GM18502 (cell line): ENCODE data around the gene FGD2.

ENCODE experiments used
- ATAC-seq: cut with Tn5 transposase; IDR thresholded peaks from one replicate; pipeline ENCODE4 v1.9.1; 2021; ENCODE audit warnings: mild to moderate bottlenecking; ENCODE audit not compliant: unreplicated experiment, poor library complexity

FGD2 gene

GRCh38 chr6:36970892-36971842, 34.3 kb upstream of the FGD2 start:
- ATAC-seq, result no peak

GRCh38 chr6:36971921-36972673, 33.4 kb upstream of the FGD2 start:
- ATAC-seq, result no peak

- ATAC-seq, result no peak
Observed at GRCh38 chr6:36973190-36973589, 32.3 kb upstream of the FGD2 start.

DNA sequence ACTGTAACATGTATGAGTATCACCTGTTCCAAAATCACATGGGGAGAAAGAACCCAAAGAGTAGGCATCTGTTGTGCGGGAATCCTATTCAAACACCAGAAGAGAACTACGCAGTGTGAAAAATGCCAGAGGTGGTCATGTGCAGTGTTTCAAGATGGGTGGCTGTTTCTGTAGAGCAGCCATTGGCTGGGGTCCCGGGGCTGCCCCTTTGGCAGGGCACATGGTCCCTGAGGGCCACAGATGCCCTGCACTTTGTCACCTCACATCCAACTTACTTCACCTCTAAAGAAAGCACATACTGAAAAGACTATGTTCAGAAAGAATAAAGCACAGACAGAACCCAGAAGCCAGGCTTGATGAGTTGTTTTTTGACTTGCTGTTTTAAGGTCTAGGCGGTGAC, 31.8 kb upstream of the FGD2 start:
- ATAC-seq, result no peak

DNA sequence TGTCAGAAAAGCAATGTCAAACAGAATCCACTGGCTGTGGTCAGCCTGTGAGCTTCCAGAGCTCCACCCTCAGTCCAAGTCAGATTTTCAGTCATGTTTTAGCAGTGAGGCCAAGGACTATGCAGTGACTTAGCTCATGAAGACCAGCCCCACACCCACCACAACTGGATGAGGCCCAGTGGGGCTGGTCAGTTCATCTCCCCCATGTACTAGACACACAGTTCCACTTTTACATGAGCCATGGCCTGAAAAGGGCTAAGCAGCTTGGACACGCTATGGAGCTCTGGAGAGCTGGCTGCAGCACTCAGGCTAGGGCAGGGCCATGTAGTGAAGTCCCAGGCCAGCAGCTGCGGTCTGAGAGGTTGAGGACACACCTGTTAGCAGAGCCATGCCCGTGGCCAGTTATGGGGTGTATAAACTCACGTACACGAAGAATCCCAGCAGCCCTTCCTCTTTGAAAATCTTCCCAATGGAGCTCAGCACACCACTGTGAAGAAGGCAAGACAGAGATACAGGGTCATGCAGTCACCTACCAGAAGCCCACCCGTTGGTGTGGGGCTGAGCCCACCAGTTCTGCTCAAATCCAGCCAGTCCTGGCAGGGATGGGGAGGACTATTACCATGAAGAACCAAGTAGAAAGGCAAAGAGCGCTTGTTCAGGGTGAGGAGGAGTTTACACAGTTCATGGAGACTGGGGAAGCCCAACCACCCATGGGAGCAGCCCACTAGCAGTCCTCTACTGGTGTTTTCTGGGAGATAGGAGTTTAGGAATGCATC, 30.0 kb upstream of the FGD2 start:
- ATAC-seq, result no peak

DNA sequence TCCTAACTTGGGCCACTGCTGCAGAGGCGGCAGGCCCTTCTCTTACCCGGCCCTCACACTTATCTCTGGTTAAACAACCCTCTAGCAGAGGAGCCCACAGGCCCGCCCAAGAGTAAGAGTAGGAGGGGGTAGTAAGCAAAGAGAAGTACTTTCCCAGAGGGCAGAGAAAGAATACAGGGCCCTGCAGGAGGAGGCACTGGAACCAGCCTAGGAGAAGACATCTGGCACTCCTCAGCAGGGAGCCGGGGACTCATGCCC, 29.5 kb upstream of the FGD2 start:
- no peak for ATAC-seq

DNA sequence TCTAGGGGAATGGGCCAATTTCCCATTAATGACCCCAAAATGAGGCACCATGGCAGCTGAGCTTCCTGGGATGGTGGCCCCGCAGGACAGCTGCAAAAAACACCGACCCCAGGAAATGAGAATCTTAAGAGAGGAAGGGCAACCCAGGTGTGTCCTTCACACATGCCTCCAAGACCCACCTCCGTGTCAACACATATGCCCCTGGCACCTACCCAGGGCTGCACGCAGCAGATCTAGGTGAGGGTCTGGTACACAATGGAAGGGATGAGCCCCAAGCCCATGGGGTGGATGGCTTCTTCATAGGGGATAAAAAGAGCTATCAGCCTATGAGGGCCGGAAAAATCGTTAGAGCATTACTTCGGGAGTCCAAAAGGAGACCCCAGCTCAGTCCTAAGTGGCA, 28.9 kb upstream of the FGD2 start:
- no peak for ATAC-seq

DNA sequence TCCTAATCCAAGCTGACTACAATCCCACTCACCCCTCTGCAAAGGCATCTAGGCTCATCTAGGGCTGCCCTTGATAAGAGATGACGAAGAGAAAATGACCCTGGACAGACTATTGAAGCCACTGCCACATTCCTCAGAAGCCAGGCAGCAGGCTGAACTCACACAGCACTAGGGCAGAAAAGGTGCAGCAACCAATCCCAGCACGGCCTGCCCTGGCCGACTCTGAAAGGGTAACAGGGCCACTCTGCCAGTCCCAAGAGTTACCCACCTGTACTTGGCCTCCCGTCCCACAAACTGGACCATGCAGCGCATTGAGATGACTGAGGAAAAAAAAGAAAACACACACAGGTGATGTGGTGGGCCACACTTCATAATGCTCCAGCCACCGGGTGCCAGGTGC, 28.5 kb upstream of the FGD2 start:
- ATAC-seq, result no peak

- ATAC-seq, result no peak
Observed at GRCh38 chr6:36977470-36977941, 27.9 kb upstream of the FGD2 start.

DNA sequence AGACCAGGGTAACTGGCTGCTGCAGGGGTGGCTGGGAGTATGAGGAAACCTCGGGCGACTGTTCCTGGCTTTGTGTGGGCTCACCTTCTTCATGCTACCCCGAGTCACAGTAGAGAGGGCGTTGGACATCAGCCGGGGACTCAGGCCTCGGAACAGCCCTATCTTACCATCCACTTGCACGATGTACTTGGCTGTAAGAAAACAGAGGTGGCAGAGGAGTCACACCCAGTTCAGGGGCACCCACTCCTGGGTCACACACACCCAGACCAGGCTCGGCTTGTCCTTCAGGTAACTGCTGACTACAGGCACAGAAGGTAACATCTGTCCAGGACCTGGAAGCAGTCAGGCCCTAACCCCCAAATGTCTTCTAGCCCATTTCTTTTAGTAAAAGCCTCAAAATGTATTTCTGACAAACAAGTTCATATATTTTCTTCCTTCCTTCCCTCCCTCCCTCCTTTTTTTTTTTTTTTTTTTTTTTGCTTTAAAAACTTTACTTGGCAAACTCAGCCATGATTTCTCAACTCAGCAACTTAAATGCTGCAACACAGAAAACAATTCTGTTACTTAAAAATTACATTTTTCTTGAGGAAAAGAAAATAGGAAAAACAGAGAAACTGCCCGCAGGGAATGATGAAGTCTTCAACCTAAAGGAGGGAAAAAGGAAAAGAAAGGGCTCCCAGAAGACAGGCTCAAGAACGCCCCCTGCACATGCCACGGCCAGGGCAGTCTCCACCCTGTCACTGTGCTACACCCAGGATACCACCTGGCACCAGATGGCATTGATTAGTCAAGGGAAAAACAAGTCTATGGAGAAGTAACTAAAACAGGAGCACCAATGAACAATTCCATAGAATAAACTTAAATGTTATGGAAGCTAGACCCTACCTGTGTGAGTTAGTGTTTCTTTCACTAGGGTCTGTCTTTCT, 26.8 kb upstream of the FGD2 start:
- ATAC-seq, result no peak

DNA sequence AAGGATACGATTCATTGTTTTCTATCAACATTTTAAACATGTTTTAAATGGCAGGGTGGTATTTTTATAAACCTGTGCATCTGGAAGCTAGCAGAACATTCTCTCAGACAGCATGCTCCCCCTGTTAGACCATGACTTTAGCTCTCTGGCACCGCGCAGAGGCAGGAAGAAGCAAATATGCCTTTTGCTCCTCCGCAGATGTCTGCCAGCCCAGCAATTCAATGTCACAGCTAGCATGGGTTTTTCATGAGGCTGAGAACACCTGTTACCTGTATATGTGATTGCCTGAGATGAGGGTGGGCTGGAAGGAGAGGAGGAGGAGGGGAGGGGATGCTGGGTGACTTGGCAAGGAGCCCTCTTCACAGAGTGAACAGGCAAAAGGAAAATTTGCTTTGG, 26.1 kb upstream of the FGD2 start:
- ATAC-seq, result no peak

GRCh38 chr6:36980129-36980528, 25.3 kb upstream of the FGD2 start:
- ATAC-seq, result no peak

DNA sequence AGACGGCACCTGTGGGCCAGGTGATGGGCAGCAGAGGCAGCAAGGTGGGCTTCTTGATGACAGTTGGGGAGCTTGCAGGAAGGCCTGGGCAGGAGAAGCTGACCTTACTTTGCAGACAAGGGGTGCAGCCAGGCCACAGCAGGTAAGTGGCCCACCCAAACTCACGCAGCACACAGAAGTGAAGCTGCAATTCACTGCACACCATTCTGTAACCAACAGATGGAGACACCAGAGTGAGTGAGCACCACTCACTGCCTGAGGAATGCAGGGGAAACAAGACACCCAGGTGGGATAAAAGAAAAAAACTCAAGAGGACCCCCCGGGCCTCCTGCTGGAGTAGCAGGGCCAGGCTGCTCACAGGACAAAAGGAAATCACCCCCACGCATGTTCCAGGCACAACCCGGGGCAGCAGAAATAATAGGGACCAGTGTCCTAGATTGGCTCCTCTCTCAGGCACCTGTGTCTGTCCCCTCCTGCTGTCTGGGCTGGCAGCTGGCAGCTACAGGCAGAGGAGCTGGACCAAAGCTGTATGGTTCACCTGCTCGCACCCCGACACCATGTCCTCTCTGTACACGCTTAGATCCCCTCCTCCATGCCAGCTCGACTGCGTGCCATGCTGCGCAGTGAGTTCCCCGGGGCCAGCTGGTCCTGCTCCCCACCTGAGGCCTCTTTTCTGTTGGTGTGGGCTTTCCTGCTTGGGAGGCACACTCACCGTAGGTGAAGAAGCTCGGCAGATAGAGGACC, 24.4 kb upstream of the FGD2 start:
- no peak for ATAC-seq

GRCh38 chr6:36983538-36983937, 21.9 kb upstream of the FGD2 start:
- no peak for ATAC-seq

DNA sequence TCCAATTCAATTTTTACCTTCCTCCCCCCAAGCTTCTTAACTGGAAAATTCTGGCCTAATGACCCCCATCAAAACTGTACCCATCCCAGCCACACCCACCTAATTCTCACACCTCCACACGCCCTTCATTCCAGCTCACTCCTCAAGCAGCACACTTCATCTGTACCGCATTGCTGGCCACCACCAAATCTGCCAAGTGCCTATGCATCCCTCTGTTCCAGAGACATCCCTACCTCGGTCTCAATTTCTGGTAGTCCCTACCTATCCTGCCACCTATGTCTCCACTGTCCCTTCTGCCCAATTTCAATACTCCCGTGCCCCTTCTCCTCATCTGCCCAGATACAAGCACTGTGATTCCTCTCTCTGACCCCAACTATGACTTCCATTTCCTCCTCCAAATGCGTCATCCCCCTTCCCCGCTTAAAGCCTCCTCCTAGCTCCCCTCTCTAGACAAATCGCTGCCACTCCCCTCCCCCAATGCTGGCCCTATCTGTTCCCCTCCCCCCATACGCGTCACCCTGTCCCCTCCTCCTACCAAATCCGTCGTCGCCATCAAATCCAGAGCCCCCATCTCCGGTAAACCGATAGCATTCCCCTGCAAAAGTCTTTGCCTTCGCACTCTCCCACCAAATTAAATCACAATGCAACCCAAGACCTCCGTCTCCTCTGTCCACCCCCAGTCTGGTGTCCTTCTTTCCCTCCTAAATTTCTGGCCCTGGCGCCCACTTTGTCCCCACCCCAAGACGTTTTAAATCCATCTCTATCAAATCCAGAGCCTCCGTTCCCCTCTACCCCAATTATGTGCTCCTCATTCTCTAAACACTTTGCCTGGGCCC, 20.7 kb upstream of the FGD2 start:
- ATAC-seq, result no peak

DNA sequence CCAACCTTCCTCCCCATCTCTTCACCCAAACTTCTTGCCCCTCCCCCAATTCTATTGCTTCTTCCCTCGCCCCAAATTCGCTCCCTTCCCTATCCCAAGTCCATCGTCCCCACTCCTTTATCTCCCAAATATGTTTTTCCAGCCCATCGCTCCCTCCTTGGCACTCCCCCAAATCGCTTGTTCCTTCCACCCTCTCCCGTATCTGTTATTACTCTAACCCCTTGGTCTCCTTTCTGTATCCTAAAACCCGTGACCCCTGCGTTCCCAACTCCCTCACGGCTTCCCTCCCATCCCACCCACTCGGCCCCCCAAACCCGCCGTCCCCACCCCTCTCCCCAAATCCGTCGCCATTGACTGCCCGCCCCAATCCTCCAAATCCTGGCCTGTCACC, 20.0 kb upstream of the FGD2 start:
- no peak for ATAC-seq

GRCh38 chr6:36985808-36986703, 19.4 kb upstream of the FGD2 start, which contains the start of gene MTCH1:
MTCH1 (minus strand) TSS chr6:36986196; CDS start chr6:36986173, 23 bp downstream.
- ATAC-seq, result peak; percentile 85
